ENCODE measurements around the gene SLC5A8.

The SLC5A8 gene

DNA sequence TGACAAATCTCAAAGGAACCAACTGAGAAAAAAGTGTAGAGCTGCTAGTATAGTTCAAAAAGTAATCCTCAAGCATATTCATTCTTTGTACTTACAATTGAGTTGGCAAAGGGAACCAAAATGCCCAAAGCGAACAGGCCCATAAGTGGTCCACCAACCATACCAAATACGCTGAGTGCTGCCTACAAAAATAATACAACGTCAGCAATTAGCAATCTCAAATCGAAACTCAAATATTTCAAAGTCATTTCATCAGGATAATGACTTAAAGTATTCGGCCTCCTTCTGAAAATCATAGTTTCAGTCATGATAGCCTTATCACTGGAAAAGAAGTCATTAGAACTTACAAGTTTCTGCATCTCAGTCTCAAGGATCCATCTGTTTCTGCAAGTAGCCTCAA, 42.0 kb downstream of the SLC5A8 start:
- DNase-seq = no peak

DNA sequence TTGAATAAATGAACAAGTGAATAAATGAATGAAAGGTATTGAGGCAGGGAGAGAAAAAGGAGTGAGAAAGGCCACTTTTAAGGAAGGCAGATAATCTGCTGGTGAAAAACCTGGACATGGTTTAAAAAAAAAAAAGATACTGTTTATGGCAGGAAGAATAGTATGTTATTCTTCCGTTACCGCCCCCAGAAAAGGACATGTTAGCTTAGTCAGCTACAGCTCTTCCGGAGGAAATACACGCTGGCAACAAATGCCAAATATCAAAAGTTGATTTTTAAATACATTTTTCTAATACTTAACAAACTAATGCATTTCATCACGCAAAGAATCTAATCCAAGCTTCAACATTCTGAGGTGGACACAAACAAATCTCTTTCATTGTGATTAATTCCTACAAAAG, 43.2 kb downstream of the SLC5A8 start:
- no peak for DNase-seq

DNA sequence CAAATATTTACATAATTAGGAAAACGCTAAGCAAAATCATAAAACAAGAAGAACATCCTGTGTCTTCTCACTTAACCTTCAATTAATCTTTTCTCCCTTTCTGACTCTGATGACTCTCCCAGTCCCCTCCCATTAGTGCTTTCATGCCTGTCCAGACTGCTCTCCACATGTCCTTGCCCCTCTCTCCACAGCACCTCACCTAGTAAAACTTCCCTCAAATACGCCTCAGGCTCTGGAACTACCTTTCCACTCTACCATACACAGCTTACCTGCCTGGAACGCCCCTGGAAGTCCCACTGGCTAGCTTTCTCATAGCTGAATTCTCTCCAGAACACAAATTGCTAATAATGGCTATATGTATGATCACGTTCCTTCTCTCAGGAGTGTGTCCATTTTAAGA, 44.7 kb downstream of the SLC5A8 start:
- no peak for DNase-seq

DNA sequence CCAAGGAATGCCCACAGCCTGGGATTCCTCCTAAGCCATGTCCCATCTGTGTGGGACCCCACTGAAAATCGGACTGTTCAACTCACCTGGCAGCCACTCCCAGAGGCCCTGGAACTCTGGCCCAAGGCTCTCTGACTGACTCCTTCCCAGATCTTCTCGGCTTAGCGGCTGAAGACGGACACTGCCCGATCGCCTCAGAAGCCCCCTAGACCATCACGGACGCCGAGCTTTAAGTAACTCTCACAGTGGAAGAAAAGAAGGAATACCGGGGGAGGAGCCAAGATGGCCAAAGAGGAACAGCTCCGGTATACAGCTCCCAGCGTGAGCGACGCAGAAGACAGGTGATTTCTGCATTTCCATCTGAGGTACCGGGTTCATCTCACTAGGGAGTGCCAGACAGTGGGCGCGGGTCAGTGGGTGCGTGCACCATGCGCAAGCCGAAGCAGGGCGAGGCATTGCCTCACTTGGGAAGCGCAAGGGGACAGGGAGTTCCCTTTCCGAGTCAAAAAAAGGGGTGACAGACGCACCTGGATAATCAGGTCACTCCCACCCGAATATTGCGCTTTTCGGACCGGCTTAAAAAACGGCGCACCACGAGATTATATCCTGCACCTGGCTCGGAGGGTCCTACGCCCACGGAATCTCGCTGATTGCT, 64.1 kb downstream of the SLC5A8 start:
- DNase-seq = peak in 1 of 2 experiments; percentile 2

DNA sequence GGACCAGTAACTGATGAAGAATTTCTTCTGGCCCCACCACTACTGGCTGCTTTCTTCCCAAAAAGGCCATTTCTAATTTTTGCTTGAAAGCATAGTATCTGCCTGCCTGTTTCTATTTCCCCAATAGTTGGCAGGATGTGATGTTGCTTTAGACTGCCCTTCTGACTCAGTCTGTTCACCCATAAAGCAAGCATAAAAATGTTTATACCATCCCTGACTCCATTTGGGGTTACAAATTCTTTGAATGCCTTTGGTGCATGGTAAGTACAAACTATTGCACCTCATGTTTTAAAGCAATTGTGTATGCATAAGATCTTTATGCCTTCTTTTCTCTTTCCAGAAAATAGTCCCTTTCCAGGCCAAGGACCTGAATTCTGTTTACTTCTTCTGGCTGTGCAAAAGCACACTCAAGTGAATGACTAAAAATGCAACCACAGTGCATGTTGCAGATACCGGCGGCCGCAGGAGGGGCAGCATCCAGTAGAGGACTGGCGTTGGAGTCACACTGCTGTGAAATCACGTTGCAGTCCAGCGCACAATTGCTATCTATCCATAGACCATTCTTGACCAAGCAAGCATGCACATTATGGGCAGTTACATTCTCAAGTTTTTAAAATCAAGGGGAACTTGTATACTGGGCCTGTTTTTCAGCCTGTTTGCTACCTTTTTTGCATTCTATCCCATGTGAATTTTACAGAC, 82.4 kb downstream of the SLC5A8 start:
- DNase-seq = no peak

DNA sequence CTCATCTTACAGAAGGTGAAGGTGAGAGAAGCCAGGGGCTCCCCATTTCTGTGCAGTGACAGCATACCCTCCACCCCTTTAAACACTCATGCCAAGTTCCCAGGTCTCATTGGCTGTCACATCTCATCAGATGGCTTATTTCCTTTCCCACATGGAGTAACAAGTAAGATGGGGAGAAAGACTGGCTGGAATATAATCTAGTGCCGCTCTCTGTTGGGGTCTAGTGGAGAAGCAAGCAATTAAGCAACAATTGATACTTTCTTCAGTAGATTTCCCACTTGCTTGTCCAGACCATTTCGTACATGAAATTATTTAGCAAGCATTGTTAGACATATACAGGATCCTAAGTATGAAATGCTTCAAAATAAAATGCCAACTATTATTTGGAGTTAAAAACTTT, 92.2 kb downstream of the SLC5A8 start:
- DNase-seq = no peak

DNA sequence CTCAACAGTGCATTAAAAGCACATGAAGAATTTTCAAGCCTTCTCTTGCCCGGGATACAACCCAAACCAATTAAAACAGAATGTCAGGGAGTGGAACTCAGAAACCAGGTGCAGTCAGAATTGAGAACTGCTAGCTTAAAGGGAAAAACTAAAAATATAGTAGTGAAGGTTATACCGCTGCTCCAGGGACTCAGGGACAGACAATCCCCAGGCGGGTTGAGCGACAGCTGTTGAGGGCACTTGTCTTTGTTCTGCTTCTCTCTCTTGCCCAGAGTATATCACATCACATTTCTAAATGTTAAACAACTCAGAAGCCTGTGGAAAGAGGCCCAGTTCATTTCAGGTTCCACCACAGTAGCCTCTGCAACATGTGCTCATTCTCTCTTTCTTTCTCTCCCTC, 93.1 kb downstream of the SLC5A8 start:
- no peak for DNase-seq

DNA sequence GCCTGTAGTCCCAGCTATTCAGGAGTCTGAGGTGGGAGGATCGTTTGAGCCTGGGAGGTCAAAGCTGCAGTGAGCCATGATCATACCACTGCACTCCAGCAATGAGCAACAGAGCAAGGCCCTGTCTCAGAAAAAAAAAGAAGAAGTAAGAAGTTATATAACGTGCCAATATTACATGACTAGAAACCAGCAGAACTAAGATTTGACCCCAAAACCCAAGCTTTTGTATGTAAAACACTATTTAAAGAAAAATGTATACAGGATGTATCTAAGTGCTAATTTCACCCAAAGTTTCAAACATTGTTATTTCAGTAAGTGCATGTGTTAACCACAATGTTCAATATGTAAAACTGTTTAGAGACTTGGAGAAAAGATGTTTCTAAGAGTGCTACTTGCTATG, 94.7 kb downstream of the SLC5A8 start:
- DNase-seq = no peak

DNA sequence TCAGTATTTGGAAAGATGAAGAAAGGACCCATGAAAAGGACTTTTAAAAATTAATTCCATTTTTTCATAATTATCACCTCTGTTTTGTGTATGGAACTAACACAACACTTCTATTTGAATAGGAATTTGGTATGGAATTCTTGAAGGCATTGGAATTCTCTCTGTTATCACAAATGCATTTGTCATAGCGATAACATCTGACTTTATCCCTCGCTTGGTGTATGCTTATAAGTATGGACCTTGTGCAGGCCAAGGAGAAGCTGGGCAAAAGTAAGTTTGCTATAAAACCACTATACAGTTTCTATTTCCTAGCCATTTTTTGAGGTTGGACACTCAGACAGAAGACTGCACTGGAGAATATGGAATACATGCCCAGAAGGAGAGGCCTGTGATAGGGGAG, 98.6 kb downstream of the SLC5A8 start:
- no peak for DNase-seq

DNA sequence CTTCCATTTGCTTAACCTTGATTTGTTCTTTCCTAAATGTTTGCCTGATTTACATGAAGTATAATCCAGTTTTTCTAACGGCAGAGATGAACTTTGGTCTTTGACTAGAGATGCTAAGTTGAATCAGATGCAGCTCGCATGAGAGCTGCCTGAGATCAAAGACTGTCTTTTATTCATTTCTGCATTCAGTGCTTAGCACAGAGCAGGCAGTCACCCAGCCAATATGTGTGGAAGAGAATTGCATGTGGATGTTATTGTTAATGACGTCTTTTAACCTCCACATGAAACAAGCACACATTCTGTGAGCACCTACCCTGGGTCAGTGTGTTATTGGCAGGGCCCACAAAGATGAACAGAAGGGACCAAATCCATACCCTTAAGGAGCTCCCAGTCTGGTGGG, 99.2 kb downstream of the SLC5A8 start:
- DNase-seq = no peak

DNA sequence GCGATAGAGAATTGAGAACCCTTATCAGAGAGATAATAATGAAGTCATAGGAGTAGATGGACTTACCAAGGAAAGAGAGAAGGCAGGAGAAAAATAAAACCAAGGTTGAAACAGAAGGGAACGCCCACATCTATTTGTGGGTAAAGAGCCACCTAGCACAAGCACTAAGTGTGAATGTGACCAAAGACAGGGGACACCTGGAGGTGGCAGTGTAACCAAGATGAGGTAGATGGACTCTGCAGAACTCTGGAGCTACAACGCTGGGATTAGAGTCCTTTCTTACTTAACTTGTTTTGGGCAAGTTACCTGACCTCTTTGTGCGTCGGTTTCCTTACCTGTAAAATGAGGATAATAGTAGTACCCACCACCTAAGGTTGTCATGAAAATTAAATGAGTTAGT, 101.9 kb downstream of the SLC5A8 start:
- DNase-seq = no peak

DNA sequence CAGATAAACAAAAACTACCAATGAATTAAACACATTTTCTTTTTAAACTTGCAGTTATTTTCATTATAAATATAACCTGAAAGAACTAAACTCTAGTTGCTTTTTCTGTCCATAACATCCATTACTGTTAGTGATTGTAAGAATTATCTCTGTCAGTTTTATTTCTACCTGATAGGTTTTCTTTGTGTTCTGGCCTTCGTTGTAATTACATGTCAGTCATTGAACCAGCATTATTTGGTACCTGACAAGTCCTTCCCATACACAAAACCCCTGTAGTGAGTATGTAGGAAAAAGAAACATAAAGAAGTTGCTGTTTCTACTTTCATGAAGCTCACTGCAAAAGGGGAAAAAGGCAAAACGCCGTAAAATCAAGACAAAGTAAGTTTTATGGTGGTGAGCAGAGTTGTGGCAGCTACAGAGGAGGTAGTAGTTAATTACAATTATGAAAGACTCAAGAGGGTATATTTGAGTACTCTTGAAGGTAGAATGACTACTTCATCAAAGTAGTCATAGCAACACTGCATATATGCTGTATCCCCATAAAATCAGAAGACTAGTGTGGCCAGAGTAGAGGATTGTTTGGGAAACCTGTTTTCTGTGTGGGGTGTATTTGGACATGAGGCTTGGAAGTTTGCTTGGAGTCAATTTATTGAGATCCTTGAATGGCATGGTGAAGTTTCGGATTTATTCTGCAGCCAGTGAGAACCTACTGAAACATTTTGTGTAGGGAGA, 102.8 kb downstream of the SLC5A8 start:
- no peak for DNase-seq

Measured in NCI-H526 (cell line).